Effector memory CD4-positive, alpha-beta T cell (primary cell): ENCODE data around the gene TSPEAR.
"Not testable (repeated sequence)": the region's sequence is repeated elsewhere in the genome, so short reads cannot be mapped to it uniquely, and the experiment has no call there.

Experiments used
- DNase-seq, 3 donors: peaks; one replicate each; pipeline ENCODE4 v3.0.0-alpha.2; 2020
- H3K27ac ChIP-seq: 2 replicates; pipeline ENCODE4 v1.7.0; 2013; ENCODE audit warnings: mild to moderate bottlenecking, low read length, moderate library complexity; ENCODE audit not compliant: insufficient read depth, poor library complexity, severe bottlenecking
- H3K27me3 ChIP-seq: replicated peaks from 2 replicates; pipeline ENCODE4 v1.7.0; 2013; ENCODE audit warnings: mild to moderate bottlenecking, low read length; ENCODE audit not compliant: insufficient read depth, control insufficient read depth, poor library complexity, severe bottlenecking
- H3K36me3 ChIP-seq: 2 replicates; pipeline ENCODE4 v1.7.0; 2013; ENCODE audit warnings: mild to moderate bottlenecking, low read length, moderate library complexity; ENCODE audit not compliant: control insufficient read depth, insufficient read depth
- H3K4me1 ChIP-seq: 2 replicates; pipeline ENCODE4 v1.7.0; 2013; ENCODE audit warnings: low read length, mild to moderate bottlenecking; ENCODE audit not compliant: control insufficient read depth, insufficient read depth, poor library complexity, severe bottlenecking
- H3K4me3 ChIP-seq: 2 replicates; pipeline ENCODE4 v1.7.0; 2013; ENCODE audit warnings: low read length, low read depth, mild to moderate bottlenecking; ENCODE audit not compliant: insufficient read depth, poor library complexity, severe bottlenecking
- H3K9me3 ChIP-seq: 2 replicates; pipeline ENCODE4 v1.7.0; 2013; ENCODE audit warnings: mild to moderate bottlenecking, low read length, moderate library complexity; ENCODE audit not compliant: control insufficient read depth

The TSPEAR gene

GRCh38 chr21:44599264-44600029, 111.9 kb downstream of the TSPEAR start:
- DNase-seq, result no peak
- Histone ChIP-seq H3K36me3 (no peaks in the 10 kb centered on the region), H3K27ac (no peak overlapping the region)

DNA sequence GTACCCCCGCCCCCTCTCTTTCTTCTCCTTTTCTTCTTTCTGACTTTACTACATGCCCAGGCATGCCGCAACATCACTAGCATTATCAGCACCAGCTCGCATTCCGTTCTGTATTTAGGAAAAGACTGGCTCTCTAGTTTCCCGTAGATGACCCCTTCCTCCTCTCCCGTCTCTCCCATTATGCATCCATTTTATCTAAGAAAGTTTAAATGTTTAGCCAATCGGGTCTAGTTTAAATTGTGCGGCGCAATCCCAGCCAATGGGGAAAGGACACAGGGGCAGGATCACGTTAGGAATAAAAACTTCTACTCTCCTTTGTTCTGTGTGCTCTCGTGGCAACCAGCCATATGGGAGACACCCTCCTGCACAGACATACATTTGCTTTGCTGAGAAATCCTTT, 113.3 kb downstream of the TSPEAR start:
- no peaks in the 10 kb centered on the region for H3K4me1 ChIP-seq
- no peaks in the 10 kb centered on the region for H3K27me3 ChIP-seq
- no peaks in the 10 kb centered on the region for H3K9me3 ChIP-seq
- no peak overlapping the region for H3K27ac ChIP-seq
- no peak overlapping the region for H3K4me3 ChIP-seq
- no peak for DNase-seq
- no peaks in the 10 kb centered on the region for H3K36me3 ChIP-seq

More at GRCh38 chr21:44599264-44600029, 111.9 kb downstream of the TSPEAR start:
- H3K27me3 ChIP-seq, result no peaks in the 10 kb centered on the region
- no peaks in the 10 kb centered on the region for H3K9me3 ChIP-seq
- H3K4me3 ChIP-seq, result no peak overlapping the region
- H3K4me1 ChIP-seq, result no peaks in the 10 kb centered on the region

- no peaks in the 10 kb centered on the region for H3K4me1 ChIP-seq
- DNase-seq, result no peak
- no peak overlapping the region for H3K27ac ChIP-seq
- no peaks in the 10 kb centered on the region for H3K36me3 ChIP-seq
- H3K9me3 ChIP-seq, result no peaks in the 10 kb centered on the region
- no peak overlapping the region for H3K4me3 ChIP-seq
- H3K27me3 ChIP-seq, result no peaks in the 10 kb centered on the region
Measured at GRCh38 chr21:44596068-44596725, 115.2 kb downstream of the TSPEAR start.

- H3K27ac ChIP-seq, result no peak overlapping the region
- H3K36me3 ChIP-seq, result no peaks in the 10 kb centered on the region
- no peak for DNase-seq
- no peak overlapping the region for H3K4me3 ChIP-seq
- no peaks in the 10 kb centered on the region for H3K27me3 ChIP-seq
- no peaks in the 10 kb centered on the region for H3K9me3 ChIP-seq
- no peaks in the 10 kb centered on the region for H3K4me1 ChIP-seq
Measured at GRCh38 chr21:44595524-44595923, 115.8 kb downstream of the TSPEAR start.

GRCh38 chr21:44594406-44594916, 116.9 kb downstream of the TSPEAR start:
- Histone ChIP-seq H3K4me1 (no peaks in the 10 kb centered on the region), H3K27me3 (no peaks in the 10 kb centered on the region), H3K36me3 (no peaks in the 10 kb centered on the region), H3K9me3 (no peaks in the 10 kb centered on the region), H3K4me3 (no peak overlapping the region), H3K27ac (no peak overlapping the region)
- DNase-seq, result no peak

- Histone ChIP-seq H3K4me1 (no peaks in the 10 kb centered on the region), H3K27me3 (no peaks in the 10 kb centered on the region), H3K27ac (no peak overlapping the region), H3K9me3 (no peaks in the 10 kb centered on the region), H3K4me3 (no peak overlapping the region), H3K36me3 (no peaks in the 10 kb centered on the region)
- DNase-seq, result no peak
Measured at GRCh38 chr21:44593598-44594405, 117.6 kb downstream of the TSPEAR start.

- Histone ChIP-seq H3K27me3 (no peaks in the 10 kb centered on the region), H3K36me3 (no peaks in the 10 kb centered on the region), H3K4me1 (no peaks in the 10 kb centered on the region), H3K9me3 (no peaks in the 10 kb centered on the region), H3K27ac (no peak within 1 kb of the TSS), H3K4me3 (no peak within 1 kb of the TSS)
- no peak for DNase-seq
Measured at GRCh38 chr21:44592446-44593311, 118.7 kb downstream of the TSPEAR start, which contains the start of gene KRTAP10-6. Gene KRTAP10-6, minus strand, starts transcription at chr21:44592505. Its CDS starts 21 bp downstream, at chr21:44592484.

DNA sequence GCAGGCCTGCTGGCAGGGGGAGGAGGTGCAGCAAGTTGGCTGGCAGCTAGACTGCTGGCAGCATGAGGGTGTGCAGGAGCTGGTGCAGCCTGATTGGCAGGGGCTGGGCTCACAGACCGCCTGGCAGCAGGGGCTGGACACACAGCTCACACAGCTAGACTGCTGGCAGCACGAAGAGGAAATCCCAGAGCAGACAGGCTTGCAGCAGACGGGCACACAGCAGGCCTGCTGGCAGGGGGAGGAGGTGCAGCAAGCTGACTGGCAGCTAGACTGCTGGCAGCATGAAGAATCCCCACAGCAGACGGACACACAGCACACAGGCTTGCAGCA, 119.6 kb downstream of the TSPEAR start:
- not testable (repeated sequence) for H3K27ac ChIP-seq, H3K27me3 ChIP-seq, H3K4me1 ChIP-seq, H3K4me3 ChIP-seq, H3K36me3 ChIP-seq, DNase-seq, H3K9me3 ChIP-seq
